HEK293 (cell line): ENCODE results near the gene STK4.

Source experiments
- CTCF ChIA-PET: fragments of 350-600 bp; formaldehyde crosslinking; extraction: SDS; loops from one replicate; lab custom pipeline; 2021; ENCODE audit warnings: antibody characterized with exemption; lab: Yijun Ruan, JAX
- POLR2A ChIA-PET: fragments of 300-600 bp; formaldehyde crosslinking; extraction: SDS; loops from one replicate; lab custom pipeline; 2020; ENCODE audit warnings: antibody characterized with exemption, inconsistent platforms; lab: Yijun Ruan, JAX
- H3K27ac ChIP-seq: fragments of 200-500 bp; sonication (Bioruptor generic); 2 replicates; pipeline ENCODE4 v1.5.1; 2014; ENCODE audit warnings: low read depth, low read length, control low read depth, inconsistent platforms; ENCODE audit errors: extremely low read depth
- H3K36me3 ChIP-seq, 2 experiments: fragments of 200-500 bp in 1 of 2; sonication (Bioruptor generic) in 1 of 2; 1 replicate in 1 of 2; 2 replicates in 1 of 2; pipeline ENCODE4 v1.5.1; 2014 to 2017; ENCODE audit warnings: inconsistent platforms in 2 of 2, low read length in 2 of 2; ENCODE audit not compliant: control insufficient read depth in 2 of 2, insufficient read depth in 1 of 2
- H3K4me1 ChIP-seq: fragments of 200-500 bp; sonication (Bioruptor generic); 2 replicates; pipeline ENCODE4 v1.5.1; 2014; ENCODE audit warnings: mild to moderate bottlenecking, low read length, inconsistent platforms; ENCODE audit not compliant: control insufficient read depth, insufficient read depth
- H3K4me3 ChIP-seq: 2 replicates; pipeline ENCODE4 v1.5.1; 2011; ENCODE audit warnings: low read depth, mild to moderate bottlenecking, control low read depth, low read length, moderate library complexity
- H3K9me3 ChIP-seq: fragments of 200-500 bp; sonication (Bioruptor generic); 2 replicates; pipeline ENCODE4 v1.5.1; 2014; ENCODE audit warnings: low read depth, low read length, inconsistent platforms; ENCODE audit not compliant: control insufficient read depth, insufficient read depth
- FEZF1 ChIP-seq: fragments of 450-650 bp; formaldehyde crosslinking; IDR thresholded peaks from 2 replicates; pipeline ENCODE4 v1.5.1; 2016; ENCODE audit warnings: missing biosample characterization, missing genetic modification characterization
- PRDM6 ChIP-seq: fragments of 450-650 bp; formaldehyde crosslinking; IDR thresholded peaks from 2 replicates; pipeline ENCODE4 v1.5.1; 2017; ENCODE audit warnings: missing biosample characterization, missing genetic modification characterization
- REST ChIP-seq: fragments of 450-650 bp; formaldehyde crosslinking; IDR thresholded peaks from 2 replicates; pipeline ENCODE4 v1.5.1; 2016; ENCODE audit warnings: missing biosample characterization, missing genetic modification characterization
- WT1 ChIP-seq: fragments of 450-650 bp; formaldehyde crosslinking; IDR thresholded peaks from 2 replicates; pipeline ENCODE4 v1.5.1; 2016; ENCODE audit warnings: missing biosample characterization, missing genetic modification characterization
- ZBTB17 ChIP-seq: fragments of 450-650 bp; formaldehyde crosslinking; IDR thresholded peaks from 2 replicates; pipeline ENCODE4 v1.5.1; 2016; ENCODE audit warnings: missing biosample characterization, missing genetic modification characterization
- ZNF146 ChIP-seq: fragments of 450-650 bp; formaldehyde crosslinking; IDR thresholded peaks from 2 replicates; pipeline ENCODE4 v1.5.1; 2016; ENCODE audit warnings: missing biosample characterization, missing genetic modification characterization
- ZNF701 ChIP-seq: fragments of 450-650 bp; formaldehyde crosslinking; IDR thresholded peaks from 2 replicates; pipeline ENCODE4 v1.5.1; 2016; ENCODE audit warnings: missing biosample characterization, missing genetic modification characterization
- ZSCAN5A ChIP-seq: fragments of 450-650 bp; formaldehyde crosslinking; IDR thresholded peaks from 2 replicates; pipeline ENCODE4 v1.5.1; 2016; ENCODE audit warnings: missing biosample characterization, missing genetic modification characterization
- TF ChIP-seq, protein P1 (sequence below): fragments of 450-650 bp; formaldehyde crosslinking; IDR thresholded peaks from 2 replicates; pipeline ENCODE4 v1.5.1; 2017; ENCODE audit warnings: missing biosample characterization, missing genetic modification characterization
- TF ChIP-seq, protein P2 (sequence below): fragments of 450-650 bp; formaldehyde crosslinking; IDR thresholded peaks from 2 replicates; pipeline ENCODE4 v1.5.1; 2016; ENCODE audit warnings: missing biosample characterization, missing genetic modification characterization
- TF ChIP-seq, protein P3 (sequence below): fragments of 450-650 bp; IDR thresholded peaks from 2 replicates; pipeline ENCODE4 v1.5.1; 2018; ENCODE audit warnings: missing biosample characterization, mild to moderate bottlenecking, missing genetic modification characterization

The STK4 gene

DNA sequence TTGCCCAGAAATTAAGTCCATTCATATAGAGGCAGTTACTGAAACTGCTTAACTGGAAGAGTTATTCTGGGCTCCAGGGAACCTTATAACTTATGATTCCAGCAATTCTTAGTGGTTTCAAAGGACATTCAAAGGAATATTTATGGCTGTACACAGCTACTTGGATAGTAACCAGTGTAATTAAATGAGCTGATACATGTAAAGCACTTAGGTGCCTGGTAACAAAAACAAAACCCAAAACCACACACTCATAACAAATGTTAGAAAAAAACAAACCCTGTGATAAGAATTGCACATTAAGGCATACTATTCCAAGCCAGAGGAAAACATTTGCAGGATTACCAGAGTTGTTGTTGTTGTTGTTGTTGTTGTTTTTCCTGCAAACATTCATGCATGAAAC is 51.5 kb downstream of the STK4 start (continued):
- TF ChIP-seq, protein P1, sequence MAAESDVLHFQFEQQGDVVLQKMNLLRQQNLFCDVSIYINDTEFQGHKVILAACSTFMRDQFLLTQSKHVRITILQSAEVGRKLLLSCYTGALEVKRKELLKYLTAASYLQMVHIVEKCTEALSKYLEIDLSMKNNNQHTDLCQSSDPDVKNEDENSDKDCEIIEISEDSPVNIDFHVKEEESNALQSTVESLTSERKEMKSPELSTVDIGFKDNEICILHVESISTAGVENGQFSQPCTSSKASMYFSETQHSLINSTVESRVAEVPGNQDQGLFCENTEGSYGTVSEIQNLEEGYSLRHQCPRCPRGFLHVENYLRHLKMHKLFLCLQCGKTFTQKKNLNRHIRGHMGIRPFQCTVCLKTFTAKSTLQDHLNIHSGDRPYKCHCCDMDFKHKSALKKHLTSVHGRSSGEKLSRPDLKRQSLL: no peak
- TF ChIP-seq, all 188 proteins: peak for 50

DNA sequence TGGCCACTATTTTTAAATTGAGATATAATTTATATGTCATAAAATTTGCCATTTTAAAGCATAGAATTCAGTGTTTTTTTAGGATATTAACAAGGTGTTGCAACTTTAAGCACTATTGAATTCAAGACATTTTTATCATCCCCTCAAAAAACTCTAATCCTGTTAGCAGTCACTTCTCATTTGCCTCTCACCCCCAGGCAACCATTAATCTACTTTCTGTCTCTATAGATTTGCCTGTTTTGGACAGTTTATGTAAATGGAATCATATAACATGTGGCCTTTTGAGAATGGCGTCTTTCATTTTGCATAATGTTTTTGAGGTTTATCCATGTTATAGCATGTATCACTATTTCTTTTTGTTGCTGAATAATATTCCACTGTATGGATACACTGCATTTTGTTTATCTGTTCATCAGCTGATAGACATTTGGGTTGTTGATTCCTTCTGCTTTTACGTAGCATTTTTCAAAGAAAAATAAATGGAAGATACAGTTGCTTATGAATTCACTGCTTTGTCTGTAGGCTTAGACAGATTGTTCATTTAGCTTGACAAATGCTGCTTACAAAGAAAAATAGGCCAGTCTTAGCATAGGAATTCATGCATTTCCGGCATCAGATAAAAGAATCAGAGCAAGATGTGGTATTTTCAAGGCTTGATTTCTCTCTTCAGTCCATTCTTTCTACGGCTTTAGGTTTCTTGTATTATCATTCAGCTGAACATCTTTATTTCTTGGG is 52.9 kb downstream of the STK4 start:
- TF ChIP-seq ZNF146 (tag by site-specific recombination) (peak; percentile 71), FEZF1 (tag by site-specific recombination) (peak; percentile 69), ZNF701 (tag by site-specific recombination) (no peak), ZBTB17 (tag by site-specific recombination) (0 out of 2 replicates have a peak, but pooled peaks have one; percentile 35), PRDM6 (tag by site-specific recombination) (peak; percentile 22; the same call in 1 of the 2 replicates), ZSCAN5A (no peak)
- TF ChIP-seq, protein P2, sequence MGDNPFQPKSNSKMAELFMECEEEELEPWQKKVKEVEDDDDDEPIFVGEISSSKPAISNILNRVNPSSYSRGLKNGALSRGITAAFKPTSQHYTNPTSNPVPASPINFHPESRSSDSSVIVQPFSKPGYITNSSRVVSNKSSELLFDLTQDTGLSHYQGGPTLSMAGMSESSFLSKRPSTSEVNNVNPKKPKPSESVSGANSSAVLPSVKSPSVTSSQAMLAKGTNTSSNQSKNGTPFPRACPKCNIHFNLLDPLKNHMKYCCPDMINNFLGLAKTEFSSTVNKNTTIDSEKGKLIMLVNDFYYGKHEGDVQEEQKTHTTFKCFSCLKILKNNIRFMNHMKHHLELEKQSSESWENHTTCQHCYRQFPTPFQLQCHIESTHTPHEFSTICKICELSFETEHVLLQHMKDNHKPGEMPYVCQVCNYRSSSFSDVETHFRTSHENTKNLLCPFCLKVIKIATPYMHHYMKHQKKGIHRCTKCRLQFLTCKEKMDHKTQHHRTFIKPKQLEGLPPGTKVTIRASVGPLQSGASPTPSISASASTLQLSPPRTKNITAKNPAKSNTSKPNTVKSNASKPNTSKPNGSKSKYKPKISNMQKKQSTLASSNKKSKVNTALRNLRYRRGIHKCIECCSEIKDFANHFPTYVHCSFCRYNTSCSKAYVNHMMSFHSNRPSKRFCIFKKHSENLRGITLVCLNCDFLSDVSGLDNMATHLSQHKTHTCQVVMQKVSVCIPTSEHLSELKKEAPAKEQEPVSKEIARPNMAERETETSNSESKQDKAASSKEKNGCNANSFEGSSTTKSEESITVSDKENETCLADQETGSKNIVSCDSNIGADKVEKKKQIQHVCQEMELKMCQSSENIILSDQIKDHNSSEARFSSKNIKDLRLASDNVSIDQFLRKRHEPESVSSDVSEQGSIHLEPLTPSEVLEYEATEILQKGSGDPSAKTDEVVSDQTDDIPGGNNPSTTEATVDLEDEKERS (tag by site-specific recombination): no peak
- TF ChIP-seq, protein P3, sequence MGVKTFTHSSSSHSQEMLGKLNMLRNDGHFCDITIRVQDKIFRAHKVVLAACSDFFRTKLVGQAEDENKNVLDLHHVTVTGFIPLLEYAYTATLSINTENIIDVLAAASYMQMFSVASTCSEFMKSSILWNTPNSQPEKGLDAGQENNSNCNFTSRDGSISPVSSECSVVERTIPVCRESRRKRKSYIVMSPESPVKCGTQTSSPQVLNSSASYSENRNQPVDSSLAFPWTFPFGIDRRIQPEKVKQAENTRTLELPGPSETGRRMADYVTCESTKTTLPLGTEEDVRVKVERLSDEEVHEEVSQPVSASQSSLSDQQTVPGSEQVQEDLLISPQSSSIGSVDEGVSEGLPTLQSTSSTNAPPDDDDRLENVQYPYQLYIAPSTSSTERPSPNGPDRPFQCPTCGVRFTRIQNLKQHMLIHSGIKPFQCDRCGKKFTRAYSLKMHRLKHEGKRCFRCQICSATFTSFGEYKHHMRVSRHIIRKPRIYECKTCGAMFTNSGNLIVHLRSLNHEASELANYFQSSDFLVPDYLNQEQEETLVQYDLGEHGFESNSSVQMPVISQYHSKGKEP (tag by site-specific recombination): peak; percentile 49; the same call in 1 of the 2 replicates
- H3K4me3 ChIP-seq: no peak overlapping the region
- H3K4me1 ChIP-seq: peaks cover 55% of the 10 kb centered on the region
- H3K27ac ChIP-seq: no peak overlapping the region
- peaks cover 0 to 2% of the 10 kb centered on the region in 2 experiments; a peak in 2 of 3 replicates for H3K36me3 ChIP-seq
- no peaks in the 10 kb centered on the region for H3K9me3 ChIP-seq
- ChIA-PET CTCF (interaction anchor here (0.7 to 2.2 kb wide), 6 partner anchors 8 to 92 kb away, joined by 3 to 7 read pairs (median 4); no protein-coding TSS in a partner anchor), POLR2A (no interaction called here)

DNA sequence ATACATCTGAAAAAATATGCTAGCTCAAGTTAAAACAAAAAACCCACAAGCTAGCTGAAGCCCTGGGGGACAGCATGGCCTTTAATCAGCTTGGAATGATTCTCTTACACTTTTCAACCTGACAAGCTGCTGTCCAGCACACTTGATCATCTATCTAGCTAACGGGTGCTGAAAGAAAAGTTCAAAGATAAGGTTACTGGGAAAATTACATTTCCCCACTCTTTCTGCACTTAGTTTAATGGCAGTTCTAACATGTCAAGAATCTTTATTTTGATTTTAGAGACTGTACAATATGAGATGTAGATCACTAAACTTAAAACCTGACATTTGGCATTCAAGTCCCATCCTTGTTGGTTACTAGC is 53.4 kb downstream of the STK4 start:
- CTCF ChIA-PET: interaction anchor here (0.7 to 2.2 kb wide), 6 partner anchors 8 to 91 kb away, joined by 3 to 7 read pairs (median 4); no protein-coding TSS in a partner anchor
- POLR2A ChIA-PET: no interaction called here
- H3K36me3 ChIP-seq: peaks cover 0 to 5% of the 10 kb centered on the region in 2 experiments; a peak in 2 of 3 replicates
- peaks cover 52% of the 10 kb centered on the region for H3K4me1 ChIP-seq
- H3K27ac ChIP-seq: no peak overlapping the region
- no peak overlapping the region for H3K4me3 ChIP-seq
- no peaks in the 10 kb centered on the region for H3K9me3 ChIP-seq
- TF ChIP-seq PRDM6 (tag by site-specific recombination) (peak; percentile 20; the same call in 1 of the 2 replicates), REST (peak; percentile 97), WT1 (tag by site-specific recombination) (no peak)
